SH-SY5Y (cell line): ENCODE measurements around the gene AGK.

Experiments
- GATA2 ChIP-seq: IDR thresholded peaks from 2 replicates; pipeline ENCODE4 v1.6.1; 2011; ENCODE audit warnings: mild to moderate bottlenecking, low read depth, low read length
- GATA3 ChIP-seq: IDR thresholded peaks from 2 replicates; pipeline ENCODE4 v1.6.1; 2011; ENCODE audit warnings: low read depth, mild to moderate bottlenecking, low read length, moderate library complexity

AGK gene

DNA sequence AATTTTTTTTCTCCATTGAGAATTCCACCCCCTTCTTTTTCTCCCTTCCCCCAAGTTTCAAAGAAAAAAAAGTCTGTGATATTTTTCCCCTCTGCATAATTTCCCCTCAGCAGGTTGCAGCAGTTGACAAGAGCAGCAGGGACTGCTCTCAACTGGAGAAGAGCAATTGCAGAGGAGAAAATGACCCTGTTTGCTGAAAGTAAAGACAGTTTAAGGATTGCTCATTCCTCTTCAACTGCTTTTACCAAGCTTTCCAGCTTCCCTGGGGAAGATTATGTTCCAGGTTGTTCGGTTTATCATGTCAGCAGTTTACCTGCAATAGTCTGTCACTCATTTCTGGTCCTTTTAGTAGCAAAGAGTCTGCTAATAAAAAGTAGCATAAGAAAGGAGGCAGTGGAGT is 16.2 kb downstream of the AGK start:
- TF ChIP-seq GATA2 (no peak), GATA3 (no peak)

DNA sequence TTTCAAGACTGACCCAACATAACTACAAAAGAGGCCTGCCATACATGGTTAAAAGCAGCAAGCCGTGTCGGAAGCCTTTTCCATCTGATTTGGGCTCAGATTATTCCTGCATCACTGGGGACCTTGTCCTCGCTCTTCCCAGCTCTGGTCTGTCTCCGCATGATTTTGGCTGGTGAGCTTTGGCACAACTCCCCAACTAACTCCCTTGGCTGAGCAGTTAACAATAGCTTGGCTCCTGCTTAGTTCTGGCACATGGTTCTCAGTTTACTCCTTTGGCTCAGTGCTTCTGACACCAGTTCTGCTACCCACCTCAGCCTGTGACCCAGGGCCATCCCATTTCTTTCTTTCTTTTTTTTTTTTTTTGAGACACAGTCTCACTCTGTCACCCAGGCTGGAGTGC is 17.0 kb downstream of the AGK start:
- TF ChIP-seq GATA3 (no peak), GATA2 (no peak)

DNA sequence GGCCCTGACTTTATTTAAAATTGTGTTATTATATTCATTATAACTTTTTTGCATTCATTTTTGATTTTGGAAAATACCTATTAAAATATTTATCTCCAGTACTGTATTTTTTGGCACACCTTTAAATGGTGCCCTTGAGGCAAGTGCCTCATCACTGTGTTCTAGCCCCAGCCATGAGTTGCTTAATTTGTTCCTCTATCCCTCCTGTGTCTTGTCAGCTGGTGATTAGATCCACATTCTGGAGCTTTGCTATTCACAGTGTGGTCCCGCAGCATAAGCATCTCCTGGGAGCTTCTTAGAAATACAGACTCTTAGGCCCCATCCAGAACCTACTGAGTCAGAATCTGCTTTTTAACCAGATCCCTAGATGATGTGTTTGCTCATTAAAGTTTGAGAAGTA is 19.8 kb downstream of the AGK start:
- no peak for TF ChIP-seq GATA3
- no peak for TF ChIP-seq GATA2

DNA sequence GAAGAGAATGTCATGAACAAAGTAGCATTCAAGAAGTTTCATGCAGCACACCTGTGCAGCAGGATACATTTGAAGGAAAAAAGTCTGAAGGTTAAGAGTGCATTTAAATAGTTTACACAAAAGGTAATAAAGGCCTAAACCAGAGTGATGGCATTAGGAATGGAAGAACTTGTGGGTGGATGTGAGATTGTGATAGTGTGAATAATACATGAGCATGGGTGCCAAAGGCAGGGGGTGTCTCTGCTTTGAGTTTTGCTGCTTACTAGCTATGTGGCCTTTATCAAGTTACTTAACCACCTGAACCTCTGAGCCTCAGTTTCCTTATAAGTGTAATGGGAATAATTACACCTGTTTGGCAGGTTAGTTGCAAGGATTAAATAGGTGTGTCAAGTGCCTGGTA is 21.0 kb downstream of the AGK start:
- no peak for TF ChIP-seq GATA2
- TF ChIP-seq GATA3 = no peak

DNA sequence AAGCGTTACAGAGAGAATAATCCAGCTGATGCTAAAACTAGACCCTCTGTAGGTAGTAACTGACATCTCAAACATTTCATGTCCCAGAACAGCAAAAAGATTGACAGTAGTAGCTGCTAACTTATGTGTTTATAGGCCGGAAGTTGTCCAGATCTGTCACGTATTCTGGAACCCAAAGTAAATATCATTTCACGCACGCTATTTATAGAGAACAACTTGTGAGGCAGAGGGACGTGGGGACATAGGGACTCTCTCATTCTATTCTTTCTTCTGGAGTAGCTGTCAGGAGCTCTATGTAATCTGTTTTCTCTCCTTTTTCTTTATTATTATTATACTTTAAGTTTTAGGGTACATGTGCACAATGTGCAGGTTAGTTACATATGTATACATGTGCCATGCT is 22.3 kb downstream of the AGK start:
- no peak for TF ChIP-seq GATA3
- TF ChIP-seq GATA2 = no peak

DNA sequence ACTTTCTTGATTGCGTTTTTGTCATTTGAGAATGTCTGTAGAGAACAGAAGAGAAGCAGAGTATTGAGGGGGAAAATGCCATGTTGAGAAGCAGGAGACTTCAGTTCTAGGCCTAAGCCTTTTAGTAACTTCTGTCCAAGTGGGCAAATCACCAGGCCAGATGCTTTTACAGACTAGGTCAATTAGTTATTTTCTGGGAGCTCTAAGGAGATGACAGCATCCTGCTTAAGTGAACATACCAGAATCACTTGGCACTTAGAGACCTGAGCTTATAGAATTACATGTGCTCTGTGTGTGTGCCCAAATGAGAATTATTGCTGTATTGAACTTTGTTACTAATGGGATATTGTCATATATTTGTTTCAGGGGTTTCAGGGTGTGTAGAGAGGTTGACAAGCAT is 24.0 kb downstream of the AGK start:
- TF ChIP-seq GATA3 (no peak), GATA2 (no peak)

DNA sequence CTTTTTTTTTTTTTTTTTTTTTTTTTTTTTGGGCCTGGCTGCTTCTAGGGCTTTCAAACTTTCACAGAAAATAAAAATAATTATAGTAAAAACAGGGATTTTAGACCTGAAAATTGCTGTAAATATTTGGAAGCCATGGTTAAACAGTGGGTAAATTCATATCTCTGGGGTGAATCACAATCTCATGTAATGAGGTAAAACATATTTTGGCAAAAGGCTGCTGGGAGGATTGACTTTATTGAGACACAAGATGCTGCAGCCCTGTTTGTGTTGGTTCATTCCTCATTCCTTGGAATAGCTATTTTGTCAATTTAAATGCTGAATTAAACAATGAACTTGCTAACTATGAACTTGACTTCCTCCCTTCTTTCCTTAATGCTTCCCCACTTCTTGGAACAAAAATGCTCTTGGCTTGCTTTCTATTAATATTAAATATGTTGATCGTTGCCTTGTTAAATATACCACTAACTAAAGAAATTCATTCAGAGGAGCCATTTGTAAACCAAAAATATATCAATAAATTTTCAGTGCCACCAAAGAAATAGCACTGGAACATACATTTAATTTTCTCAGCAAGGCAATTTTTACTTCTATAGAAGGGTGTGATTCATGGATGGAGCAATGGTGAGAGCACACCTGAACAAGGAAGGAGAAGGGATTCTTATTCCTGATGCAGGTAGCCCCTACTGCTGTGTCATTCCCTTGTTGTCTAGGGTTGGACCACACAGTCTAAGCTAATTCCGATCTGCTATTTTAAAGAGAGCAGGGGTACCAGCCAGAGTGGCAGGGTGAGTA is 24.6 kb downstream of the AGK start:
- TF ChIP-seq GATA3 = no peak
- no peak for TF ChIP-seq GATA2

DNA sequence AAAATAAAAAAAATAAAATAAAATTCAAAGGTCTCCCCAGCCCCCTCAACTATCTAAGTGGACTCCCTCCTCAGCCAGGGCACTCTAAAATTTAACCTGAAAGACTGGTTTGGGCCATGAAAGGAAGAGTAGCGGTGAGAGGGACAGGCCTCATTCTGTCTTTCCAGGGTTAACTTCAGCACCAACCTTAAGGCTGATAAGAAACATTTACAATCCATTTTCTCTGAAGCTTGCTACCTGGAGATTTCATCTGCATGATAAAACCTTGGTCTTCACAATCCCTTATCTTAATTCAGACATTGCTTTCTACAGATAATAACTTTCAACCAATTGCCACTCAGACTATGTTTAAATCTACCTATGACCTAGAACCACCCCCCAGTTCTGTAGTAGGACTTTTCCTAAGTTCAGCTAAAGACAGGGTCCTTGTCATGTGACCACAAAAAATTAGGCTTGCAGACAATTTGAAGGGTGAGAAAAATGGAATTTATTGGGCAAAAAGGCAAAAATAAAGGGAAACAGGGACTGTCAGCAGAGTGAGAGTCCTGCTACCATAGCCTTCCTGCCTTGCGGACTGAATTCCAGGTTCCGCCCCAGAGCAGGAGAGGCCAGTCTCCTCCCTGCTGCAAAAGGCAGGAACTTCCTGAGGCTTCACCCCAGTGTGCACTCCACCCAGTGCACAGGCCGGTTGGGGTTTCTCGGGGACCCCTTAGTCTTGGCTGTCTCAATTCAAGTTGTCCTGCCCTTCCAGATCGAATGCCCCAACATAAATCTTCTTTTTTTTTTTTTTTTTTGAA is 26.0 kb downstream of the AGK start:
- TF ChIP-seq GATA3 (no peak), GATA2 (no peak)

DNA sequence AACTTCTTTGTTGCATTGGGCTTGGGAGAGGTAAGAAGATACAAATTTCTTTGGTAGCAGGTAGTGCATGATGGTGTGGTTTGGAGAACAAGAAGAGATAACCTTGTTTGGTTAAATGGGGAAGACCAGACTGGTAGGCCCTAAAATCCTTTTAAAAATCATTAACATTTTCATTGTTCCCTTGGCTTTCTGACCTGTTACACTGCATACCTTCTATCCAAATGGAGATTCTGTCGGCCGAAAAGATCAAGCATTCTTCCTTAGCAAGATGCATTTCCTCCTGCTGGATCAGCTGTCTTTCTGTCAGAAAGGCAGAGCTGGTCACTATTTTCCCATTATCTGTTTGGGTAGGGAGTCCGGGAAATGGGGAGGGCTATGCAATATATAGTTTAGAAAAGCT is 33.7 kb downstream of the AGK start:
- TF ChIP-seq GATA3 = no peak
- TF ChIP-seq GATA2 = no peak

DNA sequence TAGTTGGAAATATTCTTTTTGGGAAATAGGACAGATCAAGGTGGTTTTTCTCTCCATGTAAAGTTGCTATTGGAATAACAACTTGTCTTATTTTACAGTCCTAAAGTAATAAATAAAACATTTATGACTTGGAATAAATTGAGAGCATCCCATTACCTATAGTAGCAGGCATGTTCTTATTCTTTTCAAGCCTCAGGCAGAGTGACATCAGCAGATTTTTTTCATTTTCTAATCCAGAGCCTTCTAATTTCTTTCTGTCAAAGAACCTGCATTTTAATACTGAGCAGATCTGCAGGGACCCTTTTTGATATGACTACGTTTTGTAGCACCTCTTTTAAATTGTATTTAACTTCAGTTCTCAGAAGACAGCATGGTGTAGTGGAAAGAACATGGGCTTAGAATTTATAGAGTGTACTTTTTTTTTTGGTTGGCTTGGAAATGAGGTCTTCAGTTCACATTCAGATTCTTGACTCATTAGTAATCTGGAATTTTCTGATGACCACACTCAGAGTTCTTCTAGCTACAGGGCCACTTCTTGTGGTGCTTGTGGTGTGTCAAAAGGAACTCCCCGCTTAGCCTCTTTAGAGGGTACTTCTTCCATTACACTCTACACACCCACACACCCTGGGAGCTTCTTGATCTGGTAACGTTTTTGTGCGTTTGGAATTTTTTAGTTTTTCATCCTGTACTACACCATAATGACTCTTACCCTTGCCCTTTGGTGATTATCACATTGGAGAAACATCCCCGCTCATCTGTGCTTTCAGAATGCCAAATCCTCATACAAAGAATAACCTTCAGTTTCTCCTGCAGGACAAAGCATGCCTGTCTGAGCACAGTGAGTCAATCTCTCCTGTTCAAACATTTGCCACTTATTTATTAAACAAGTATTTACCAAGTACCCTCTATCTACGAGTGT is 34.6 kb downstream of the AGK start:
- TF ChIP-seq GATA3 (no peak), GATA2 (no peak)

DNA sequence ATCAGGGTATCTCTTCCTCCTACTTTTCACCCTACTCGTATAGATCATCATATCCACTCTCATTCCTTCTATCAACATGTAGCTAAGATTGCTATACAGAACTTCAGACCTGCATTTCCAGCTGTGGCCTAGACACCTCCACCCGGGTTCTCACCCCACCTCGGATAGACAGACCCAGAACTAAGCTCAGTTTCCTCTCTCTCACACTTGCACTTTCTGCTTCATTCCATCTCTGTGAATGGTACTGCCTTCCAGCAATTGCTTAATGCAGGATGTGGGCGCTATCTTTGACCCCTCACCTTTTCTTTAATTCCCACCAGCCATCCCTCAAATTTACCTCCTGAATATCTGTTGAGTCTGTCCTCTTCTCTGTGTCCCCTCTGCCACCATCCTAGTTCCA is 35.7 kb downstream of the AGK start:
- TF ChIP-seq GATA3 = no peak
- TF ChIP-seq GATA2 = no peak

DNA sequence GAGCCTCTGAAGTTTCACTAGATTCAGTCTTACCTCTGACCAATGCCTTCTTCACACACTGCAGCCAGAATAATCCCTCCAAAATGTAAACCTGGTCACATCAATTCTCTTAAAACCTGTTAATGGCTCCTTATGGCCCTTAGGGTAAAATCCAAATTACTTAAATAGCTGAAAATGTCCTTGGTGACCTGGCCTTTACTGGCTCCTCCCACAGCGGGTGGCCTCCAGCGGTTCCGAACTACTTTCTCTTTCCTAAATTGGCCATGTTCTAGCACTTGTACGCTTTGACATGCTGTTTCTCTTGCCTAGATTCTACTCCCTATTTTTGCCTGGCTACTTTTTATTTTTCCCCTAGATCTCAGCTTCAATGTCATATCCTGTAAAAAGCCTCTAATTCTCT is 36.1 kb downstream of the AGK start:
- no peak for TF ChIP-seq GATA2

DNA sequence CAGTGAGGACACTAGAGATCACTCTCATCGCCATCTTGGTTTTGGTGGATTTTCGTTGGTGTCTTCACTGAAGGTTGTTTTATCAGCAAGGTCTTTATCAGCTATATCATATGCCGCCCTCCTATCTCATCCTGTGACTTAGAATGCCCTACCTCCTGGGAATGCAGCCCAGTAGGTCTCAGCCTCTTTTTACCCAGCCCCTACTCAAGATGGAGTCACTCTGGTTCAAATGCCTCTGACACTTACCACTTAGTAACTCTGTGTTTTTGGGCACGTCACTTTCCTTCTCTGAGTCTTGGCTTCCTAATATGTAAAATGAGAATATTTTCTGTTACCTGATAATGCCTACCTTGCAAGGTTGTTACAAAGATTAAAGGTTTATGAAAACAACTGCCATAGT is 37.7 kb downstream of the AGK start:
- TF ChIP-seq GATA3 (no peak), GATA2 (no peak)

DNA sequence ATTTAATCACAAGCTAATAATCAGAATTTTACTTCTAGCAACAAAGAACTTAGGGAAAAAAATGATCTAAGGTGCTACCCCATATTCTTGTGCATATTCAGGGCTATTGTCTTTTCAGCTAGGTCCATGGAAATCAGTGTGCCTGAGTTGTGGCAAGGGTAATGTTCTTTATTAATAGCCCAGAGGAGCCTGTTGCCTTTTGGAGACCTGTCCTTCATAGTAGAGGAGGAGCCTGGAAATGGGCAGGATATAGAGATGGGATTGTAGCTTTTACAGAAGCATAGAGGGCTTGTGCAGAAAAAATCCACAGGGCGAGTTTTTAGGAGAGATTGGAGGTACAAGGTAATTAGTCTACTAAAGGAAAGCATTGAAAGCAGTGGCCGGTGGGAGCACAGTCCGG is 38.9 kb downstream of the AGK start:
- TF ChIP-seq GATA3 = no peak
- TF ChIP-seq GATA2 = no peak

DNA sequence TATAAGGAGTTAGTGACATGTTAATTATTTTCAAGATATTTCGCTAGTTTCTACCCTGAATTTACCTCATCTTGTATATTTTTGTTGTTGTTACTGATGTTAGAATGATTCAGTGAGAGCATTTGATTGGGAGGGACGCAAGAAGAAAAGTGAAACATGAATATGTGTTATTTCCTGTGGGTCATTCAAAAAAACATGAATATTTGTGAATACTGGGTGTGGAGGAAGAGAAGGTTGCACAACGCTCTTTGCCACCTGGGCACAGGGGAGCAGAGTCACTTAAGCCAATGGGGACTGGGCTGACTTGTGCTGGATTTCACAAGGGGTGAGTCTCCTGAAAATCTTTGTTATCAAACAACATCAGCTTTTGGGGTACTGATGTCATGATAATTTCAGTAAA is 39.5 kb downstream of the AGK start:
- TF ChIP-seq GATA2 (no peak), GATA3 (no peak)
